Gastroesophageal sphincter (tissue), 3 donors: ENCODE results near the gene CCDC88C.

Experiments
- CTCF ChIP-seq, 4 experiments: fragments of 200-600 bp in 2 of 4; fragments of 450-650 bp in 2 of 4; sonication (generic) in 1 of 4; IDR thresholded peaks; one replicate each; pipeline ENCODE4 v1.5.1; 2017 to 2019; ENCODE audit warnings: antibody characterized with exemption in 4 of 4, mild to moderate bottlenecking in 2 of 4, moderate library complexity in 2 of 4
- EP300 ChIP-seq: sonication (generic); formaldehyde crosslinking; IDR thresholded peaks from one replicate; pipeline ENCODE4 v1.6.1; 2017; ENCODE audit warnings: antibody characterized with exemption, mild to moderate bottlenecking
- POLR2A ChIP-seq, 2 donors: fragments of 450-650 bp; IDR thresholded peaks; one replicate each; pipeline ENCODE4 v1.6.1; 2017; ENCODE audit warnings: antibody characterized with exemption in 2 of 2, mild to moderate bottlenecking in 2 of 2, moderate library complexity in 1 of 2
- POLR2AphosphoS5 ChIP-seq: sonication (generic); formaldehyde crosslinking; IDR thresholded peaks from one replicate; pipeline ENCODE4 v1.6.1; 2017; ENCODE audit warnings: antibody characterized with exemption

DNA sequence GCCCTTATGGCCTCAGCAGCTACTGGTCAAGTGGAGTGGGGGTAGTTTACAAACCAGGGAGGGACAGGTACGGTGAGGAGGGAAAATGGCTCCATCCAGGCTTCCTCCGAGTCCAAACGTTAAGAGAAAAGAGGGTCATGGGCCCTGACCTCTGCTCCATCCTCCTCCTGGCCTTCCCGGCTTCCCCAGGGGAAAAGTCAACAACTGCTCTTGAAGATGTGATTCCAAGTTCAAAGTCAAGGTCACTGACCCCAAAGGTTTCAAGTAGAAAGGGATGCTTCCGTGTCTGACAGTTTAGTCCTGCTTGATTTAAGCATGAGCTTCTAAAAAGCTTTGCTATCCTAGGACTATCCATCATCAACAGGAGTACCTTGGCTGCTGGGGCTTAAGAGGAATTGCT is 28.5 kb downstream of the CCDC88C start:
- TF ChIP-seq CTCF (IDR thresholded peaks at IDR 0.05) (no peak), POLR2AphosphoS5 (no peak), EP300 (no peak), POLR2A (IDR thresholded peaks at IDR 0.05) (no peak)
